ENCODE results near the gene LOXL3.

Gene LOXL3

GRCh38 chr2:74551530-74551929 is 2.2 kb downstream of the LOXL3 start:
- no peak for DNase-seq

GRCh38 chr2:74550231-74550630 is 3.5 kb downstream of the LOXL3 start:
- no peak for DNase-seq

- no peak for DNase-seq
These were observed 4.6 kb downstream of the LOXL3 start for GRCh38 chr2:74548900-74549826.

- DNase-seq = no peak
These were observed 5.3 kb downstream of the LOXL3 start for GRCh38 chr2:74548285-74548899.

- no peak for DNase-seq
These were observed 7.7 kb downstream of the LOXL3 start for GRCh38 chr2:74546004-74546403.

- no peak for DNase-seq
These were observed 9.1 kb downstream of the LOXL3 start for GRCh38 chr2:74544634-74545033.

- no peak for DNase-seq
These were observed 10.8 kb downstream of the LOXL3 start for GRCh38 chr2:74542978-74543377.

- DNase-seq = no peak
These were observed 13.5 kb downstream of the LOXL3 start for GRCh38 chr2:74540291-74540690.

- DNase-seq = no peak
These were observed 14.8 kb downstream of the LOXL3 start for GRCh38 chr2:74538881-74539339.

- DNase-seq = no peak
These were observed 16.6 kb downstream of the LOXL3 start for GRCh38 chr2:74537140-74537539.

GRCh38 chr2:74536166-74536950 is 17.4 kb downstream of the LOXL3 start:
- DNase-seq = no peak

- no peak for DNase-seq
These were observed 18.2 kb downstream of the LOXL3 start for GRCh38 chr2:74535440-74535965.

GRCh38 chr2:74534411-74534810 is 19.3 kb downstream of the LOXL3 start:
- DNase-seq = no peak

GRCh38 chr2:74533464-74533863 is 20.3 kb downstream of the LOXL3 start:
- DNase-seq = no peak

GRCh38 chr2:74532222-74532621 is 21.5 kb downstream of the LOXL3 start:
- DNase-seq = no peak

- DNase-seq = no peak
These were observed 22.1 kb downstream of the LOXL3 start for GRCh38 chr2:74531666-74532065.

GRCh38 chr2:74530239-74531187 is 23.2 kb downstream of the LOXL3 start:
- DNase-seq = no peak

GRCh38 chr2:74529357-74530238 is 24.1 kb downstream of the LOXL3 start, which contains the start of the genes AUP1 and HTRA2:
Gene AUP1, minus strand, starts transcription at chr2:74529706. Its CDS starts 77 bp downstream, at chr2:74529629.
Gene HTRA2, plus strand, starts transcription at chr2:74529933. Its CDS starts 74 bp downstream, at chr2:74530007.
- DNase-seq = peak; percentile 93

GRCh38 chr2:74528600-74529356 is 25.0 kb downstream of the LOXL3 start:
- no peak for DNase-seq

- no peak for DNase-seq
These were observed 26.0 kb downstream of the LOXL3 start for GRCh38 chr2:74527741-74528140.
